OCI-LY7 (cell line): ENCODE data around the gene INPP5F. TPM values are rescaled to one million over a fixed set of nuclear protein-coding genes. Genes with fewer than 3 reads are reported as not detected.
A peak's percentile ranks its signal among the peaks of the same experiment; 100 is the strongest.

ENCODE experiments used
- BruUV-seq: library from RNA; stranded (reverse); fragments of 400-500 nt; replicated peaks from 2 replicates; lab custom pipeline; 2021; lab: Mats Ljungman, UMichigan
- CTCF ChIA-PET: fragments of 300-600 bp; sonication (Branson Sonifier 250); formaldehyde crosslinking; loops from one replicate; lab custom pipeline; 2022; ENCODE audit warnings: antibody characterized with exemption; ENCODE audit not compliant: unreplicated experiment; lab: Charles Lee
- POLR2A ChIA-PET: fragments of 300-600 bp; sonication (Branson Sonifier 250); formaldehyde crosslinking; loops from one replicate; lab custom pipeline; 2022; ENCODE audit warnings: antibody characterized with exemption; lab: Charles Lee
- DNase-seq: peaks from one replicate; pipeline ENCODE4 v3.0.0-alpha.2; 2015; ENCODE audit warnings: low spot score
- H2AFZ ChIP-seq: fragments of 200-600 bp; sonication (generic), shearing (Covaris generic); 2 replicates; pipeline ENCODE4 v1.6.1; 2014; ENCODE audit warnings: mild to moderate bottlenecking, antibody characterized with exemption, low read length, moderate library complexity
- H3K27ac ChIP-seq: fragments of 200-600 bp; sonication (generic); 2 replicates; pipeline ENCODE4 v1.5.1; 2014; ENCODE audit warnings: mixed run types, low read depth, mild to moderate bottlenecking, moderate library complexity, low read length, inconsistent platforms; ENCODE audit not compliant: poor library complexity, severe bottlenecking
- H3K36me3 ChIP-seq: fragments of 200-600 bp; sonication (generic); 2 replicates; pipeline ENCODE4 v1.6.1; 2014; ENCODE audit warnings: mild to moderate bottlenecking, antibody characterized with exemption, low read length, moderate library complexity, mixed read lengths; ENCODE audit not compliant: insufficient read depth
- H3K4me1 ChIP-seq: fragments of 200-600 bp; sonication (generic); 2 replicates; pipeline ENCODE4 v1.5.1; 2014; ENCODE audit warnings: mild to moderate bottlenecking, low read length; ENCODE audit not compliant: insufficient read depth, poor library complexity, severe bottlenecking
- H3K4me2 ChIP-seq: fragments of 200-600 bp; sonication (generic); 2 replicates; pipeline ENCODE4 v1.6.1; 2014; ENCODE audit warnings: mild to moderate bottlenecking, low read length
- H3K4me3 ChIP-seq: fragments of 200-600 bp; sonication (generic); 2 replicates; pipeline ENCODE4 v1.5.1; 2014; ENCODE audit warnings: mild to moderate bottlenecking, low read depth, low read length; ENCODE audit not compliant: poor library complexity, severe bottlenecking
- H3K79me2 ChIP-seq: fragments of 200-600 bp; sonication (generic); 2 replicates; pipeline ENCODE4 v1.6.1; 2016; ENCODE audit warnings: low read depth, mild to moderate bottlenecking, low read length, moderate library complexity, mixed read lengths; ENCODE audit not compliant: insufficient read depth
- H3K9me2 ChIP-seq: fragments of 200-600 bp; sonication (generic); 2 replicates; pipeline ENCODE4 v1.6.1; 2016; ENCODE audit warnings: mild to moderate bottlenecking, low read length, mixed read lengths; ENCODE audit not compliant: insufficient read depth
- H3K9me3 ChIP-seq: fragments of 200-600 bp; sonication (generic); 2 replicates; pipeline ENCODE4 v1.6.1; 2014; ENCODE audit warnings: mild to moderate bottlenecking, mixed run types, low read length, mixed read lengths
- H4K20me1 ChIP-seq: fragments of 200-600 bp; sonication (generic); 2 replicates; pipeline ENCODE4 v1.6.1; 2014; ENCODE audit warnings: mild to moderate bottlenecking, antibody characterized with exemption, low read length, moderate library complexity, mixed read lengths; ENCODE audit not compliant: insufficient read depth
- CTCF ChIP-seq: fragments of 200-600 bp; sonication (generic); conservative IDR thresholded peaks from 2 replicates; pipeline ENCODE4 v1.5.1; 2014; ENCODE audit warnings: mild to moderate bottlenecking, antibody characterized with exemption, low read length, moderate library complexity, mixed read lengths
- EZH2phosphoT487 ChIP-seq: fragments of 200-600 bp; sonication (generic); IDR thresholded peaks from 2 replicates; pipeline ENCODE4 v1.6.1; 2018; ENCODE audit warnings: low read depth, borderline replicate concordance, mild to moderate bottlenecking, mixed run types, antibody characterized with exemption, low read length, moderate library complexity, mixed read lengths
- intact Hi-C: fragments of 100-400 bp; cut with micrococcal nuclease; formaldehyde crosslinking; loops from one replicate; pipeline ENCODE4 v1.10.0; 2022; ENCODE audit not compliant: unreplicated experiment
- total RNA-seq, 2 experiments: library from RNA; depleted of rRNA in 1 of 2; stranded (reverse); fragments of >200 nt in 1 of 2; shearing (Covaris generic) in 1 of 2; gene quantifications; 2 replicates each; pipeline ENCODE4 v1.2.3, GENCODE V29; 2014 to 2022

The INPP5F gene
- total RNA-seq, 2 experiments from 2014 or later = 6.2 to 12.8 TPM

- H3K79me2 ChIP-seq = no peaks in the 10 kb centered on the region
- 0 out of 2 replicates have a peak, but pooled peaks cover 4% of the 10 kb centered on the region for H3K9me3 ChIP-seq
- TF ChIP-seq CTCF (no peak), EZH2phosphoT487 (no peak)
- no peak overlapping the region for H3K4me3 ChIP-seq
- intact Hi-C loops = no loop called here
- no peaks in the 10 kb centered on the region for H3K4me1 ChIP-seq
- H3K9me2 ChIP-seq = no peaks in the 10 kb centered on the region
- DNase-seq = no peak
- H3K4me2 ChIP-seq = no peak overlapping the region
- no TSS peak for BruUV-seq
- H3K27ac ChIP-seq = no peak overlapping the region
- CTCF ChIA-PET = no interaction called here
- no peaks in the 10 kb centered on the region for H3K36me3 ChIP-seq
- H2AFZ ChIP-seq = no peak overlapping the region
- POLR2A ChIA-PET = interaction anchor here (0.9 to 3.1 kb wide), 4 partner anchors 10 to 15 kb away, joined by 3 to 15 read pairs (median 8); partner anchors contain the start of gene INPP5F
- no peaks in the 10 kb centered on the region for H4K20me1 ChIP-seq
These were observed 10.0 kb upstream of the INPP5F start for GRCh38 chr10:119715628-119716505.

GRCh38 chr10:119723161-119723560 lies 2.7 kb upstream of the INPP5F start:
- no peak for TF ChIP-seq CTCF
- TF ChIP-seq EZH2phosphoT487 = no peak
- no peaks in the 10 kb centered on the region for H3K9me3 ChIP-seq
- ChIA-PET POLR2A (interaction anchor here (6.4 kb wide), 1 partner anchor 19 kb away, joined by 79 read pairs; no protein-coding TSS in a partner anchor), CTCF (no interaction called here)
- no peak for DNase-seq
- H3K27ac ChIP-seq = no peak overlapping the region
- peaks cover 38% of the 10 kb centered on the region for H3K4me1 ChIP-seq
- no peak overlapping the region for H3K4me3 ChIP-seq
- intact Hi-C loops = no loop called here
- peaks cover 8% of the 10 kb centered on the region; the same call in 1 of the 2 replicates for H3K79me2 ChIP-seq
- no peak overlapping the region for H3K4me2 ChIP-seq
- no TSS peak for BruUV-seq
- H2AFZ ChIP-seq = peak overlapping the region; percentile 73; the same call in 1 of the 2 replicates
- 0 out of 2 replicates have a peak, but pooled peaks cover 9% of the 10 kb centered on the region for H4K20me1 ChIP-seq
- H3K36me3 ChIP-seq = no peaks in the 10 kb centered on the region
- no peaks in the 10 kb centered on the region for H3K9me2 ChIP-seq
